GM12874 (cell line): ENCODE measurements around the gene PEAR1.

Experiments
- CTCF ChIP-seq: IDR thresholded peaks from 2 replicates; pipeline ENCODE4 v1.5.1; 2011; ENCODE audit warnings: low read depth, mild to moderate bottlenecking, control low read depth, low read length, moderate library complexity; ENCODE audit not compliant: insufficient read depth

The PEAR1 gene

GRCh38 chr1:156847591-156848460 lies 45.7 kb upstream of the PEAR1 start:
- no peak for TF ChIP-seq CTCF

- no peak for TF ChIP-seq CTCF
Measured at GRCh38 chr1:156848461-156849150, 44.9 kb upstream of the PEAR1 start.

GRCh38 chr1:156849151-156849496 lies 44.4 kb upstream of the PEAR1 start:
- TF ChIP-seq CTCF = no peak

GRCh38 chr1:156851779-156852417 lies 41.6 kb upstream of the PEAR1 start:
- no peak for TF ChIP-seq CTCF

GRCh38 chr1:156852418-156852874 lies 41.1 kb upstream of the PEAR1 start:
- TF ChIP-seq CTCF = no peak

- TF ChIP-seq CTCF = no peak
Measured at GRCh38 chr1:156853761-156854160, 39.8 kb upstream of the PEAR1 start.

GRCh38 chr1:156854634-156855033 lies 38.9 kb upstream of the PEAR1 start:
- no peak for TF ChIP-seq CTCF
